Right atrium auricular region (tissue), 2 donors: ENCODE measurements around the gene OR52N4. TPM values are rescaled to one million over a fixed set of nuclear protein-coding genes. Genes with fewer than 3 reads are reported as not detected.

Experiments
- DNase-seq: peaks from one replicate; pipeline ENCODE4 v3.0.0-alpha.2; 2019; ENCODE audit warnings: low spot score
- H3K27ac ChIP-seq, 2 donors: fragments of 200-600 bp; sonication (generic); 1 replicate in 1 of 2; 2 replicates in 1 of 2; pipeline ENCODE4 v1.5.1; 2016 to 2019
- H3K27me3 ChIP-seq, 2 donors: fragments of 200-600 bp; sonication (generic); one replicate each; pipeline versions ENCODE4 v1.5.1 to v1.6.0; 2017 to 2019
- H3K36me3 ChIP-seq: fragments of 200-600 bp; sonication (generic); one replicate; pipeline ENCODE4 v1.5.1; 2016
- H3K4me1 ChIP-seq, 2 donors: fragments of 200-600 bp; sonication (generic); one replicate each; pipeline versions ENCODE4 v1.5.1 to v1.6.0; 2017 to 2019
- H3K4me3 ChIP-seq, 2 donors: fragments of 200-600 bp; sonication (generic); 1 replicate in 1 of 2; 2 replicates in 1 of 2; pipeline ENCODE4 v1.5.1; 2017 to 2019; ENCODE audit warnings: mild to moderate bottlenecking in 1 of 2, moderate library complexity in 1 of 2
- H3K9me3 ChIP-seq, 2 donors: fragments of 200-600 bp; sonication (generic); one replicate each; pipeline ENCODE4 v1.5.1; 2019
- total RNA-seq, 2 donors: library from RNA; depleted of rRNA; stranded (reverse); fragments of >200 nt; gene quantifications; one replicate each; pipeline ENCODE4 v1.1.0, GENCODE V29; 2016
- TF ChIP-seq, protein P1 (sequence below), 2 donors: fragments of 200-600 bp; sonication (generic); IDR thresholded peaks; one replicate each; pipeline ENCODE4 v1.5.1; 2019; ENCODE audit warnings: antibody characterized with exemption in 2 of 2

OR52N4 gene
- total RNA-seq, 2 donors from 2014 or later = not detected

- H3K4me3 ChIP-seq = no peak overlapping the region
- H3K27ac ChIP-seq = no peak overlapping the region
- TF ChIP-seq, protein P1, sequence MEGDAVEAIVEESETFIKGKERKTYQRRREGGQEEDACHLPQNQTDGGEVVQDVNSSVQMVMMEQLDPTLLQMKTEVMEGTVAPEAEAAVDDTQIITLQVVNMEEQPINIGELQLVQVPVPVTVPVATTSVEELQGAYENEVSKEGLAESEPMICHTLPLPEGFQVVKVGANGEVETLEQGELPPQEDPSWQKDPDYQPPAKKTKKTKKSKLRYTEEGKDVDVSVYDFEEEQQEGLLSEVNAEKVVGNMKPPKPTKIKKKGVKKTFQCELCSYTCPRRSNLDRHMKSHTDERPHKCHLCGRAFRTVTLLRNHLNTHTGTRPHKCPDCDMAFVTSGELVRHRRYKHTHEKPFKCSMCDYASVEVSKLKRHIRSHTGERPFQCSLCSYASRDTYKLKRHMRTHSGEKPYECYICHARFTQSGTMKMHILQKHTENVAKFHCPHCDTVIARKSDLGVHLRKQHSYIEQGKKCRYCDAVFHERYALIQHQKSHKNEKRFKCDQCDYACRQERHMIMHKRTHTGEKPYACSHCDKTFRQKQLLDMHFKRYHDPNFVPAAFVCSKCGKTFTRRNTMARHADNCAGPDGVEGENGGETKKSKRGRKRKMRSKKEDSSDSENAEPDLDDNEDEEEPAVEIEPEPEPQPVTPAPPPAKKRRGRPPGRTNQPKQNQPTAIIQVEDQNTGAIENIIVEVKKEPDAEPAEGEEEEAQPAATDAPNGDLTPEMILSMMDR (IDR thresholded peaks at IDR 0.05) = no peak
- H3K36me3 ChIP-seq = no peaks in the 10 kb centered on the region
- H3K27me3 ChIP-seq = no peaks in the 10 kb centered on the region
- peaks cover 3 to 19% of the 10 kb centered on the region in 2 donors for H3K9me3 ChIP-seq
- no peaks in the 10 kb centered on the region for H3K4me1 ChIP-seq
- no peak for DNase-seq
Measured at GRCh38 chr11:5738431-5738830, 15.6 kb upstream of the OR52N4 start.

DNA sequence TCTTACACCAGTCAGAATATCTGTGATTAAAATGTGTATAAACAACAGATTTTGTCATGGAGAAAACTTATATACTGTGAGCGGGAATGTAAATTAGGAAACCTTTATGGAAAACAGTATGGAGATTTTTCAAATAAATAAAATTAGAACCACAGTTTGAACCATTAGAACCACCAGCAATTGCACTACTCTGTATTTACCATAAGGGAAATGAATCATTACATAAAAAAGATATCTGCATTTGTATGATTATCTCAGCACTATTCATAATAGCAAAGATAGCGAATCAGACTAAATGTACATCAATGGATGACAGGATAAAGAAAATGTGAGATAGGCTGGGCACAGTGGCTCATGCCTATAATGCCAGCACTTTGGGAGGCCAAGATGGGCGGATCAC is 7.4 kb upstream of the OR52N4 start:
- Histone ChIP-seq H3K4me1 (no peaks in the 10 kb centered on the region), H3K9me3 (peaks cover 2 to 12% of the 10 kb centered on the region in 2 donors), H3K27me3 (no peaks in the 10 kb centered on the region), H3K4me3 (no peak overlapping the region), H3K36me3 (no peaks in the 10 kb centered on the region), H3K27ac (no peak overlapping the region)
- TF ChIP-seq, protein P1 (IDR thresholded peaks at IDR 0.05) = no peak
- DNase-seq = no peak

DNA sequence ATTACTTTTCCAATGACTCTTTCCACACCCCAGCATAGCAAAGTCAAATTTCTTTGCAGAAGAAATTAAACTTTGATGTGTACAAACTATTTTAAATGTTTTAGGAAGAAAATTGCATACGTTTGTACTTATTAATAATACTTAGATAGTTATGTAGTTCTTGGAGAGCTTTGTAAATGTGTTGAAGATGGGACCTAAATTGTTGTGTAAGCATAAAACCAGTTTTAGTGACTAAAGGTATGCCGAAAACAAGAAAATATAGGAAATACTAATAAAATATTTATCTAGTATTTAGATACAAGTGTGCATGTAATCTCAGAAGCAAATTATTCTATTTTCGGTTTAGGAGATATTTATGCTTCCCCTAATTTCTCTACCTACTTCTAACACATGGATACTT is 4.2 kb upstream of the OR52N4 start:
- Histone ChIP-seq H3K36me3 (no peaks in the 10 kb centered on the region), H3K27me3 (no peaks in the 10 kb centered on the region), H3K9me3 (no peaks in the 10 kb centered on the region), H3K4me1 (no peaks in the 10 kb centered on the region), H3K27ac (no peak overlapping the region), H3K4me3 (no peak overlapping the region)
- TF ChIP-seq, protein P1 (IDR thresholded peaks at IDR 0.05) = no peak
- DNase-seq = no peak

DNA sequence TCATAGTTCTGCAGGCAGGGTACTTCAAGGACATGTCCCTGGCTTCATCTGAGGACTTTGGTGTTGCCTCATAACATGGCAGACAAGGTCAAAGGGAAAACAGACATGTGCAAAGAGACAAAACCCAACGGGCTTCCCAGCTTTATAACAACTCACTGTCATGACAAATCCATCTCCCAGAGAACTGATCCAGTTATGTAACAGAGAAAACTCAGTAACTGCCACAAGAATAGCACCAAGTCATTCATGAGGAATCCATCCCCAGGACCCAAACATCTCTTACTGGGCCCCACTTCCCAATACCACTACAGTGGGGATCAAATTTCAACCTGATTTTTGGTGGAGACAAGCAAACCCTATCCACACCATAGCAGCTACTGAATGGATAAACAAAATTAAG is 13.0 kb downstream of the OR52N4 start:
- DNase-seq = no peak
- no peak overlapping the region for H3K27ac ChIP-seq
- no peaks in the 10 kb centered on the region for H3K4me1 ChIP-seq
- H3K4me3 ChIP-seq = no peak overlapping the region
- TF ChIP-seq, protein P1 (IDR thresholded peaks at IDR 0.05) = no peak
- H3K36me3 ChIP-seq = no peaks in the 10 kb centered on the region
- no peaks in the 10 kb centered on the region for H3K9me3 ChIP-seq
- no peaks in the 10 kb centered on the region for H3K27me3 ChIP-seq

GRCh38 chr11:5783255-5783654 is 29.2 kb downstream of the OR52N4 start, which contains the start of gene OR52N5:
OR52N5 (minus strand) TSS chr11:5783355; CDS start chr11:5778634, 4,721 bp downstream.
- Histone ChIP-seq H3K9me3 (no peaks in the 10 kb centered on the region), H3K27ac (no peak within 1 kb of the TSS), H3K36me3 (no peaks in the 10 kb centered on the region), H3K27me3 (no peaks in the 10 kb centered on the region), H3K4me1 (no peaks in the 10 kb centered on the region), H3K4me3 (no peak within 1 kb of the TSS)
- TF ChIP-seq, protein P1 (IDR thresholded peaks at IDR 0.05) = no peak
- no peak for DNase-seq

- TF ChIP-seq, protein P1 (IDR thresholded peaks at IDR 0.05) = no peak
- no peak within 1 kb of the TSS for H3K4me3 ChIP-seq
- H3K9me3 ChIP-seq = peaks cover 0 to 7% of the 10 kb centered on the region in 2 donors
- no peak within 1 kb of the TSS for H3K27ac ChIP-seq
- H3K4me1 ChIP-seq = no peaks in the 10 kb centered on the region
- DNase-seq = no peak
- H3K36me3 ChIP-seq = no peaks in the 10 kb centered on the region
- H3K27me3 ChIP-seq = no peaks in the 10 kb centered on the region
Measured at GRCh38 chr11:5791165-5791564, 37.1 kb downstream of the OR52N4 start, which contains the start of gene OR52N1. OR52N1 (minus strand) TSS chr11:5791265; CDS start chr11:5788816, 2,449 bp downstream.
